ENCODE results near the gene NT5DC3.

The NT5DC3 gene

GRCh38 chr12:103803847-103804246, 37.2 kb downstream of the NT5DC3 start:
- Histone ChIP-seq H3K27me3 (ENCODE audit: insufficient read depth, low read length) (no peaks in the 10 kb centered on the region), H3F3A (ENCODE audit: insufficient read depth, low read length) (no peaks in the 10 kb centered on the region), H3K79me2 (ENCODE audit: insufficient read depth, low read length) (no peaks in the 10 kb centered on the region), H3K9ac (ENCODE audit: low read length) (no peak overlapping the region), H3K4me1 (ENCODE audit: insufficient read depth, low read length, severe bottlenecking) (no peaks in the 10 kb centered on the region), H3K4me3 (ENCODE audit: low read depth, low read length, poor library complexity, severe bottlenecking) (no peak overlapping the region), H3K9me3 (ENCODE audit: low read length) (no peaks in the 10 kb centered on the region), H3K27ac (ENCODE audit: low read depth, low read length, poor library complexity, severe bottlenecking) (no peak overlapping the region), H2AFZ (ENCODE audit: low read length) (no peak overlapping the region), H3K4me2 (ENCODE audit: low read length) (no peak overlapping the region), H3K9me2 (ENCODE audit: low read depth, low read length) (no peaks in the 10 kb centered on the region), H4K20me1 (ENCODE audit: insufficient read depth, low read length) (no peaks in the 10 kb centered on the region), H3K36me3 (ENCODE audit: insufficient read depth, low read length) (no peaks in the 10 kb centered on the region)
- TF ChIP-seq EZH2 (IDR thresholded peaks at IDR 0.05; ENCODE audit: borderline replicate concordance, low read length): no peak
- no peak for TF ChIP-seq CTCF (IDR thresholded peaks at IDR 0.05; ENCODE audit: low read length)

GRCh38 chr12:103802586-103802886, 38.5 kb downstream of the NT5DC3 start:
- H3F3A ChIP-seq (ENCODE audit: insufficient read depth, low read length): no peaks in the 10 kb centered on the region
- no peak overlapping the region for H2AFZ ChIP-seq (ENCODE audit: low read length)
- no peaks in the 10 kb centered on the region for H3K4me1 ChIP-seq (ENCODE audit: insufficient read depth, low read length, severe bottlenecking)

GRCh38 chr12:103801709-103802585, 39.1 kb downstream of the NT5DC3 start:
- Histone ChIP-seq H3K9me2 (ENCODE audit: low read depth, low read length) (no peaks in the 10 kb centered on the region), H3K4me1 (ENCODE audit: insufficient read depth, low read length, severe bottlenecking) (no peaks in the 10 kb centered on the region), H3K4me2 (ENCODE audit: low read length) (no peak overlapping the region), H3K9ac (ENCODE audit: low read length) (no peak overlapping the region), H4K20me1 (ENCODE audit: insufficient read depth, low read length) (no peaks in the 10 kb centered on the region), H3K4me3 (ENCODE audit: low read depth, low read length, poor library complexity, severe bottlenecking) (no peak overlapping the region), H3F3A (ENCODE audit: insufficient read depth, low read length) (no peaks in the 10 kb centered on the region), H3K27me3 (ENCODE audit: insufficient read depth, low read length) (no peaks in the 10 kb centered on the region), H3K9me3 (ENCODE audit: low read length) (no peaks in the 10 kb centered on the region), H3K27ac (ENCODE audit: low read depth, low read length, poor library complexity, severe bottlenecking) (no peak overlapping the region), H3K36me3 (ENCODE audit: insufficient read depth, low read length) (no peaks in the 10 kb centered on the region), H2AFZ (ENCODE audit: low read length) (no peak overlapping the region), H3K79me2 (ENCODE audit: insufficient read depth, low read length) (no peaks in the 10 kb centered on the region)
- TF ChIP-seq CTCF (IDR thresholded peaks at IDR 0.05; ENCODE audit: low read length) (no peak), EZH2 (IDR thresholded peaks at IDR 0.05; ENCODE audit: borderline replicate concordance, low read length) (no peak)

More at GRCh38 chr12:103802586-103802886, 38.5 kb downstream of the NT5DC3 start:
- no peaks in the 10 kb centered on the region for H3K27me3 ChIP-seq (ENCODE audit: insufficient read depth, low read length)
- H3K27ac ChIP-seq (ENCODE audit: low read depth, low read length, poor library complexity, severe bottlenecking): no peak overlapping the region
- no peaks in the 10 kb centered on the region for H3K36me3 ChIP-seq (ENCODE audit: insufficient read depth, low read length)
- no peaks in the 10 kb centered on the region for H4K20me1 ChIP-seq (ENCODE audit: insufficient read depth, low read length)
- H3K9me3 ChIP-seq (ENCODE audit: low read length): no peaks in the 10 kb centered on the region
- no peaks in the 10 kb centered on the region for H3K9me2 ChIP-seq (ENCODE audit: low read depth, low read length)
- H3K4me2 ChIP-seq (ENCODE audit: low read length): no peak overlapping the region
- no peak overlapping the region for H3K9ac ChIP-seq (ENCODE audit: low read length)
- no peak for TF ChIP-seq CTCF (IDR thresholded peaks at IDR 0.05; ENCODE audit: low read length)
- TF ChIP-seq EZH2 (IDR thresholded peaks at IDR 0.05; ENCODE audit: borderline replicate concordance, low read length): no peak
- H3K79me2 ChIP-seq (ENCODE audit: insufficient read depth, low read length): no peaks in the 10 kb centered on the region
- H3K4me3 ChIP-seq (ENCODE audit: low read depth, low read length, poor library complexity, severe bottlenecking): no peak overlapping the region

Measured in OCI-LY1 (cell line).